SKM-1 treated with dmso at 0.1 percent for 144 hours (cell line): ENCODE data around the gene ING5.
"Not testable (repeated sequence)": the region's sequence is repeated elsewhere in the genome, so short reads cannot be mapped to it uniquely, and the experiment has no call there.

Experiments
- DNase-seq: peaks from one replicate; lab custom pipeline; 2025; ENCODE audit not compliant: unreplicated experiment; lab: John Stamatoyannopoulos, UW

Gene ING5

DNA sequence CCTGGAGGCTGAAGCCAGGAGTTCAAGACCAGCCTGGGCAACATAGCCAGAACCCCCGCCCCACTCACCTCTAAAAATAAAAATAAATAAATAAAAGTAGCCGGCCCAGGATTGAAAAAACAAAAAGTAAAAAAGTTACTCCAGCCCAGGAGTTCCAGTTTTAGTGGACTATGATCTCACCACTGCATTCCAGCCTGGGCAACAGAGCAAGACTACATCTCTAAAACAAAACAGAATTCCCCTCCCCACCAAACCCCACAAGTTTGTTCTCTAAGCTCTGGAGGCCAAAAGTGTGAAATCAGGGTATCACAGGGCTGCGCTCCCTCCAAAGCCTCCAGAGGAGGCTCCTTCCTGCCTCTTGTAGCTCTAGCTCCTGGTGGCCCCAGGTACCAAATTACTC lies 34.3 kb downstream of the ING5 start:
- DNase-seq: no peak

DNA sequence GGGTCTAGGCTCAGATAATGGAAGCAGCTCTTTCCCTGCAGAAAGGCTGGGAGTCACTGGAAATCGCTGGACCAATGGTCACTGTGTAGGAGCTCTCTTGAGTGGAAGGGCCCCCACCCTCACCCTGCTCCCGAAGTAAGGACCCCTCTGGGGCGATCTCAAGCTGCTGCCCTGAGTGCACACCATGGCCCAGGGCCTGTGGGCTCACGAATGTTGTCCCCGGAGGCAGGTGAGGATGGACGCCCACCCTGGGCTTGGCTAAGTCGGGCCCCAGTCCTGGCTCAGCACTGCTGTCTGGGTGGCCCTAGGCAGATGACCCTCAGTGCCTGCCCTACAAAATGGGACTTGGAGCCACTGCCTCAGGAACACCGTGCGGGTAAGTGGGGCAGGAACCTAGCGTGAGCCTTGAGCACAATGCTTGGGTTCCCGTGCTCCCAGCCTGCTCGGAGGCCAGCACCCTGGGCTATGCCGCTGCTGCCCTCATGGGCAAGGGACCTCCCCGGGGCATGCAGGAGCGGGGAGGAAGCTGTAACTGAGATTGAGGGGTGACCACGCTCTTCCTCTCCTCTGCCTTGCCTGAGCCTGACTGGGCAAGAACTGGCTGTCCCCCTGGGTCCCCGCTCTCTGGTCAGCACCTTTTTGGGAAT lies 36.3 kb downstream of the ING5 start:
- DNase-seq: no peak

DNA sequence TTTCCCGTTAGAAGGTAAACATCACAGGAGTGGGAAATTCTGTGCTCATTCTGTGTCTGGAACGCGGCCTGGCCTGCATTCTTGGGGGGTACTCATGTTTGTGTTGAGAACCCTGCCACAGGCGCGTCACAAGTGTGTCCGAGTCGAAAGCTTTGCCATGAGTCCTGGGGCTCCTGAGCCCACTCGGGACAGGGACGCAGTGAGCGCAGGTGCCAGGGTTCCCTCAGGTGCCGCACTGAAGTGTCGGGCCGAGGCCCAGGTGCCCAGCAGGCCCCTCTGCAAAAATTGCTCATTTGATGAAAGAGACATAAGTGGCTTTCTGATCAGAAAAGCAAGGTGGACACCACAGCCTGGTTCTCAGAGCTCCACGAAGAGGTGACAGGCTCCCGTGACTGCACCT lies 37.3 kb downstream of the ING5 start:
- DNase-seq: no peak

GRCh38 chr2:241739651-241740050 lies 37.8 kb downstream of the ING5 start:
- no peak for DNase-seq

DNA sequence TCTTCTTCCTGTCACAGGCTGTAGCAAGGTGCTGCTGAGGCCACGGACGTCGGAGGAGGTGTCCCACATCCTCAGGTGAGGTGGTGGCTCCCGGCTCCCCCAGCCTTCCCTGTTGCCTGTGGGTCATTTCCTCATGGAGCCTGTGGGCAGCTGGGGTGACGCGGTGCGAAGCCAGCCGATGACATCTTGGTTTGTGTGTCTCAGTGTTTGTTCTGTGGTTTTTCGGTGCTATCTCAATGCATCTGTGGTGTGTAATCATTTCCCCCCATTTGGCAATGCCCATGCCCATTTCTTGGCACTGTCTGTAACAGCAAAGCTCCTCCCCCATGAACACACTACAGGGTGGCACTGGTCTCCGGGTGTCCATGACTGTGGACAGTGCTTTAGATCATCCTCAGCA lies 39.2 kb downstream of the ING5 start:
- no peak for DNase-seq

GRCh38 chr2:241742320-241742939 lies 40.6 kb downstream of the ING5 start:
- DNase-seq: no peak

- not testable (repeated sequence) for DNase-seq
These were observed 41.2 kb downstream of the ING5 start for GRCh38 chr2:241743008-241743407.

DNA sequence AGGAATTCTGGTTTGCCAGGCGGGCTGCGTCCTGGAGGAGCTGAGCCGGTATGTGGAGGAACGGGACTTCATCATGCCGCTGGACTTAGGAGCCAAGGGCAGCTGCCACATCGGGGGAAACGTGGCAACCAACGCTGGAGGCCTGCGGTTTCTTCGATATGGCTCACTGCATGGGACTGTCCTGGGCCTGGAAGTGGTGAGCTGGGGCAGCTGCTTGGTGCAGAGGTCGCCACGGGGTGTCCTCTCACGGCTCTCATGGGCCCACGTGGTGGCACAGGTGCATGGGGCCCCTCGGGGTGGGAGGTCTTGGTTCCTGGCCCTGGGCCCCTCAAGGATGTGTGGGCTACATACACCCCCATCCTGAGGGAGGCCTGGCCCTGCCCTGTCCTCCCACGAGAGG lies 41.8 kb downstream of the ING5 start:
- DNase-seq: no peak

DNA sequence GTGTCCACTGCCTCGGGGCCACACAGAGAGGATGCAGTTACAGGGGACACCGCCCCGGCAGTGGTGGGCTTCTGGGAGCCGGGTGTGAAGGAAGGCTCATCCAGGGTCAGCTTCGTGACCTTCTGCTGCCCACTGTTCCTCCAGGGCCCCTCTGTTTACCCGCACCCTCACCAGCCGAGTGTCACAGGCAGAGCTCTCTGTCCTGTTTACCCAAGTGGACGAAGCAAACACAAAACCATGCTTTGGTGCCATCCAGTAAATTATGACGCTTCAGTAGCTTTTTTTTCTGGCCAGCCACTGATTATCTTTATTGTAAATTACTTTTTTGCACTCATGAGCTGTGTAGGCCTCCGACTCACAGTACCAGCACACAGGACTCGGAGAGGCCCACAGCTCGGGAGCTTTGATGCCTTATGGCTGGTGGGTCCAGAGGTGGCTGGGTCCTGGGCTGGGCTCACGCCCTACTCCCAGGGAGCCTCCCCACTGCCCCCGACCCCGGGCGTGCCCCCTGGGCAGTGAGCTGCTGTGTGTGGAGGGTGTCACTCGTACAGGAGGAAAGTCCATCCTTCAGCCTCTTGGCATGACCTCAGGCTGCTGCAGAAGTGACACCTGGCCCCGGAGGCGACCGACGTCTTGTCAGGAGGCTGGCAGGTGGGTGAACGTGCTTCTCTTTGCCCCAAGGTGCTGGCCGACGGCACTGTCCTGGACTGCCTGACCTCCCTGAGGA lies 42.4 kb downstream of the ING5 start:
- no peak for DNase-seq

DNA sequence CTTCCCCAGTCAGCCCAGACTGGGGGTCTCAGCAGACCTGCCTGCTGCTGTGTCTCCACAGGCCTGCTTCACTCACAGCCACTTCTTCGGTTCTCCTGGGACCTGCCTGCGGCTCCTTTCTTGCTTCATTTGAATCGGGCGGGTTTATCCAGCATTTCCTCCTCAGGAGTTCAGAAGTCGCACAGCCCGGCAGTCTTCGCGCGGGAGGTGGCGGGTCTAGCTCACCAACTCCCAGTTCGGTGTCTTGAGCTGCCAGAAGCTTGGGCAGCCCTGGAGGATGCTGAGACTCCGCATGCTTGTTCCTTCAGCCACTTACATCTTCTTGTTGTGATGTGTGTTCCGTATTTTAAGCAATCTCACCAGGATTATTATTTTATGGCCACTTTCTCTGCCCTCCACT lies 43.4 kb downstream of the ING5 start:
- no peak for DNase-seq

DNA sequence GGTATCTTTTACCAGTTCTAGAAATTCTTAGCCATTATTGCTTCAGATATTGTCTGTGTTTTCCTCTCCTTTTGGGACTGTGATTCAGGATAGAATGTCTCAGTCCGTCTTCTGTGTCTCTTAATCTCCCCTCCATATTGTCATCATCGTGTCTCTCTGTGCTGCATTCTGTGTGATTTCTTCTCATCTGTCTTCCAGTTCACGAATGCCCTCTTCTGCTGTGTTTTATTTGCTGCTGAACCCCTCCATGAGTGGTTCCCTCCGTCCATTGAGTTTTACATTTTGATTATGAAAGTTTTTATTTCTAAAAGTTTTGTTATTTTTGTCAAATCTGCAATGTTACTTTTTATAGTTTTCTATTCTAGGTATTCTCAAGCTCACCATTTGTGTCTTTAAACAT lies 44.2 kb downstream of the ING5 start:
- DNase-seq: no peak

- DNase-seq: no peak
These were observed 46.8 kb downstream of the ING5 start for GRCh38 chr2:241748468-241749256.

GRCh38 chr2:241750076-241750840 lies 48.4 kb downstream of the ING5 start:
- no peak for DNase-seq

- DNase-seq: no peak
These were observed 49.3 kb downstream of the ING5 start for GRCh38 chr2:241751152-241751551.

- DNase-seq: no peak
These were observed 49.9 kb downstream of the ING5 start for GRCh38 chr2:241751776-241752175.

GRCh38 chr2:241752253-241752652 lies 50.4 kb downstream of the ING5 start:
- DNase-seq: no peak

DNA sequence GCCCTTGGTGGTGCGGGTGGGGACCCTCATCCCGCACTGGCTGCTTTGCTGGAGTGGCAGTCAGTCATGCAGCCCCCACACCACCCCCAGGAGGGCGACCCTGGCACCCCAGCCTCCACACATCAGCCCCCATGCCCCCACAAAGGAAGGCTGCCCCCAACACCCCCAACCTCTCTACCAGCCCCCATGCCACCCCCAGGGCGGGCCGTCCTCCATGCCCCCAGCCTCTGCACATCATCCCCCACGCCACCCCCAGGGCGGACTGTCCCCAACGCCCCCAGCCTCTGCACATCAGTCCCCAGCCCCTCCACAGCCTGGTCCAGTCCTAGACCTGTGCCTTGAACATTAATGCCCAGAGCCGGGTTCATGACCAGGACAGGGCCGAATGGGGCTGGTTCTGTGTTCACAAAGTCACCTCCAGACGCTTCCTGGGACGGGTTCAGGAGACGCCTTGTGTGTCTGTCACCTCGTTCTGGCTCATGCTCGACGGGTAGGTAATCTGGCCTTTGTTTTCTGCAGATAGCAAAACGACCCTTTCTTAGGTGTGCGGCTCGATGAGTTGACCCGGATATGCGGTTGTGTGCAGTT lies 50.9 kb downstream of the ING5 start:
- DNase-seq: no peak

GRCh38 chr2:241753493-241753892 lies 51.7 kb downstream of the ING5 start:
- DNase-seq: no peak

- DNase-seq: no peak
These were observed 52.2 kb downstream of the ING5 start for GRCh38 chr2:241754042-241754441.

- no peak for DNase-seq
These were observed 53.3 kb downstream of the ING5 start for GRCh38 chr2:241755166-241755565.

DNA sequence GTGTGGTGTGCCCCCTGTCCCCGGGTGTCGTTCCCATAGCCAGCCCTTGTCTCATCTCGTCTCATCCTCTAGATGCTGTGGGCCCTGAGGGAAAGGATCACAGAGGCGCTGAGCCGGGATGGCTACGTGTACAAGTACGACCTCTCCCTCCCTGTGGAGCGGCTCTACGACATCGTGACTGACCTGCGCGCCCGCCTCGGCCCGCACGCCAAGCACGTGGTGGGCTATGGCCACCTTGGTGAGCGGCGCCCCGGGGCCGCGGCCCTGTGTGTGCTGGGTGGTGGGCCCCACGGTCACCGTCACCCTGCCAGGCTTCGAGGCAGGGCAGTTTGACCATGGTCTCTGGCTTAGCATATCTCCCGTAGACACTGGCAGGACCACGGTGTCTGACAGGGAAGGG lies 53.9 kb downstream of the ING5 start:
- DNase-seq: no peak
